Loucy (cell line): ENCODE results near the gene PTPRN2.

ENCODE experiments used
- H2AFZ ChIP-seq: fragments of 200-600 bp; sonication (generic); 2 replicates; pipeline ENCODE4 v1.6.0; 2016; ENCODE audit warnings: antibody characterized with exemption, mild to moderate bottlenecking, low read length, moderate library complexity
- H3F3A ChIP-seq: fragments of 200-600 bp; 2 replicates; pipeline ENCODE4 v1.6.0; 2016; ENCODE audit warnings: antibody characterized with exemption, low read depth, mild to moderate bottlenecking
- H3K27me3 ChIP-seq: fragments of 200-600 bp; sonication (generic); 2 replicates; pipeline ENCODE4 v1.6.1; 2014; ENCODE audit warnings: low read length, mild to moderate bottlenecking; ENCODE audit not compliant: insufficient read depth, poor library complexity, severe bottlenecking
- H3K36me3 ChIP-seq: fragments of 200-600 bp; sonication (generic); 2 replicates; pipeline ENCODE4 v1.6.1; 2016; ENCODE audit warnings: low read length; ENCODE audit not compliant: insufficient read depth
- H3K4me1 ChIP-seq: fragments of 200-600 bp; sonication (generic); 2 replicates; pipeline ENCODE4 v1.5.1; 2014; ENCODE audit warnings: low read length, mild to moderate bottlenecking; ENCODE audit not compliant: insufficient read depth, poor library complexity, severe bottlenecking
- H3K4me2 ChIP-seq: fragments of 200-600 bp; sonication (generic); 2 replicates; pipeline ENCODE4 v1.6.0; 2014; ENCODE audit warnings: antibody characterized with exemption, low read length, low read depth, mild to moderate bottlenecking; ENCODE audit not compliant: poor library complexity, severe bottlenecking
- H3K4me3 ChIP-seq: fragments of 200-600 bp; sonication (generic); 2 replicates; pipeline ENCODE4 v1.5.1; 2014; ENCODE audit warnings: low read length, mild to moderate bottlenecking, mixed read lengths; ENCODE audit not compliant: poor library complexity, severe bottlenecking
- H3K79me2 ChIP-seq: fragments of 200-600 bp; sonication (generic); 2 replicates; pipeline ENCODE4 v1.6.1; 2014; ENCODE audit warnings: low read length; ENCODE audit not compliant: insufficient read depth
- H3K9ac ChIP-seq: fragments of 200-600 bp; sonication (generic); 2 replicates; pipeline ENCODE4 v1.6.0; 2014; ENCODE audit warnings: mild to moderate bottlenecking, low read depth, low read length, moderate library complexity; ENCODE audit not compliant: poor library complexity, severe bottlenecking
- H3K9me2 ChIP-seq: fragments of 200-600 bp; sonication (generic); replicated peaks from 2 replicates; pipeline ENCODE4 v1.6.1; 2016; ENCODE audit warnings: low read depth, low read length, mixed read lengths
- H3K9me3 ChIP-seq: fragments of 200-600 bp; sonication (generic); 2 replicates; pipeline ENCODE4 v1.6.1; 2014; ENCODE audit warnings: mild to moderate bottlenecking, antibody characterized with exemption, low read length, low read depth; ENCODE audit not compliant: insufficient read depth
- H4K20me1 ChIP-seq: fragments of 200-600 bp; sonication (generic); 2 replicates; pipeline ENCODE4 v1.6.0; 2014; ENCODE audit warnings: antibody characterized with exemption, low read length, mild to moderate bottlenecking; ENCODE audit not compliant: insufficient read depth, poor library complexity, severe bottlenecking
- EZH2phosphoT487 ChIP-seq: fragments of 200-600 bp; IDR thresholded peaks from 2 replicates; pipeline ENCODE4 v1.6.1; 2018; ENCODE audit warnings: antibody characterized with exemption, mild to moderate bottlenecking, moderate library complexity, borderline replicate concordance
- TF ChIP-seq, protein P1 (sequence below): fragments of 200-600 bp; sonication (generic); conservative IDR thresholded peaks from 2 replicates; pipeline ENCODE4 v1.5.1; 2014; ENCODE audit warnings: mild to moderate bottlenecking, antibody characterized with exemption, low read length

Gene PTPRN2

DNA sequence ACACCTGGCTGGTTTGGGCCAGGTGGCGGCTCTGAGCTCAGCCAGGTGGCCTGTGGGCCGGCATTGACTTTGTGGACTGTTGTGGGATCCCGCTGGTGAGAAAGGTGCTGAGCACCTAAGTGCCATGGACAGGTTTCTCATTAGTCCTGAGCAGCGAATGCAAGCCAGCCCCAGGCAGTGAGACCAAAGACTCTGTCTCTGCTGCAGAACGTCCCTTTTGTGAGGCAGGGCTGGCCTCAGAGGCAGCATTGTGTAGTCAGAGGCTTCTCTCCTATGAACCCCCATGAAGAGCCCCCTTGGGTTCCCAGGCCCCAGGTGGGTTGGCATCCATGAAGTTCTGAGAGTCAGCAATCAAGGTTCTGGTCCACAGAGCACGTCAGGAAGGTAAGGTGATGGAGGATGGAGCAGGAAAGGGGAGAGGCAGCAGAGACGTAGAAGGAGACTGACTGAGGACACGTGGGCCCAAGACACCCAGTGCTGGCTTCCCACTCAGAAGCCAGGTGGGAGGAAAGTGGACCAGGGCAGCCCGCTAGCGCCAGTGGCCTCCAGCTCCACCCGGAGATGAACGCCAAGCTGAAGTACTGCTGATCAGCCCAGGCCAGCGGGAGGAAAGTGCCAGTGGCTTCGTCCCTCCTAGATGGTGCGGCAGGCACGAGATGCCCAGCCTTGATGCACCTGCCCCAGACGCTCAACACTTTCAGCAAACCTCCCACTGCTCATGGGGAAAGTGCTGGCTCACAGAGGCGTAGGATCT, 19.2 kb upstream of the PTPRN2 start:
- TF ChIP-seq, protein P1, sequence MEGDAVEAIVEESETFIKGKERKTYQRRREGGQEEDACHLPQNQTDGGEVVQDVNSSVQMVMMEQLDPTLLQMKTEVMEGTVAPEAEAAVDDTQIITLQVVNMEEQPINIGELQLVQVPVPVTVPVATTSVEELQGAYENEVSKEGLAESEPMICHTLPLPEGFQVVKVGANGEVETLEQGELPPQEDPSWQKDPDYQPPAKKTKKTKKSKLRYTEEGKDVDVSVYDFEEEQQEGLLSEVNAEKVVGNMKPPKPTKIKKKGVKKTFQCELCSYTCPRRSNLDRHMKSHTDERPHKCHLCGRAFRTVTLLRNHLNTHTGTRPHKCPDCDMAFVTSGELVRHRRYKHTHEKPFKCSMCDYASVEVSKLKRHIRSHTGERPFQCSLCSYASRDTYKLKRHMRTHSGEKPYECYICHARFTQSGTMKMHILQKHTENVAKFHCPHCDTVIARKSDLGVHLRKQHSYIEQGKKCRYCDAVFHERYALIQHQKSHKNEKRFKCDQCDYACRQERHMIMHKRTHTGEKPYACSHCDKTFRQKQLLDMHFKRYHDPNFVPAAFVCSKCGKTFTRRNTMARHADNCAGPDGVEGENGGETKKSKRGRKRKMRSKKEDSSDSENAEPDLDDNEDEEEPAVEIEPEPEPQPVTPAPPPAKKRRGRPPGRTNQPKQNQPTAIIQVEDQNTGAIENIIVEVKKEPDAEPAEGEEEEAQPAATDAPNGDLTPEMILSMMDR: no peak
- no peak for TF ChIP-seq EZH2phosphoT487
- Histone ChIP-seq H3K4me1 (peaks cover 14% of the 10 kb centered on the region), H2AFZ (no peak overlapping the region), H3K27me3 (no peaks in the 10 kb centered on the region), H3F3A (no peaks in the 10 kb centered on the region), H3K4me3 (no peak overlapping the region), H4K20me1 (no peaks in the 10 kb centered on the region), H3K4me2 (no peak overlapping the region), H3K36me3 (no peaks in the 10 kb centered on the region; the same call in 1 of the 2 replicates), H3K9me2 (no peaks in the 10 kb centered on the region), H3K9ac (no peak overlapping the region), H3K79me2 (no peaks in the 10 kb centered on the region), H3K9me3 (no peaks in the 10 kb centered on the region)

GRCh38 chr7:158606129-158606528, 18.5 kb upstream of the PTPRN2 start:
- no peaks in the 10 kb centered on the region for H3F3A ChIP-seq
- no peaks in the 10 kb centered on the region for H3K27me3 ChIP-seq
- H3K4me2 ChIP-seq: no peak overlapping the region
- H3K36me3 ChIP-seq: no peaks in the 10 kb centered on the region; the same call in 1 of the 2 replicates
- H3K9me2 ChIP-seq: no peaks in the 10 kb centered on the region
- peaks cover 6% of the 10 kb centered on the region for H3K4me1 ChIP-seq
- H4K20me1 ChIP-seq: no peaks in the 10 kb centered on the region
- H3K9me3 ChIP-seq: no peaks in the 10 kb centered on the region
- H3K9ac ChIP-seq: no peak overlapping the region
- TF ChIP-seq EZH2phosphoT487: no peak
- TF ChIP-seq, protein P1: no peak
- no peak overlapping the region for H2AFZ ChIP-seq
- no peak overlapping the region for H3K4me3 ChIP-seq
- no peaks in the 10 kb centered on the region for H3K79me2 ChIP-seq

DNA sequence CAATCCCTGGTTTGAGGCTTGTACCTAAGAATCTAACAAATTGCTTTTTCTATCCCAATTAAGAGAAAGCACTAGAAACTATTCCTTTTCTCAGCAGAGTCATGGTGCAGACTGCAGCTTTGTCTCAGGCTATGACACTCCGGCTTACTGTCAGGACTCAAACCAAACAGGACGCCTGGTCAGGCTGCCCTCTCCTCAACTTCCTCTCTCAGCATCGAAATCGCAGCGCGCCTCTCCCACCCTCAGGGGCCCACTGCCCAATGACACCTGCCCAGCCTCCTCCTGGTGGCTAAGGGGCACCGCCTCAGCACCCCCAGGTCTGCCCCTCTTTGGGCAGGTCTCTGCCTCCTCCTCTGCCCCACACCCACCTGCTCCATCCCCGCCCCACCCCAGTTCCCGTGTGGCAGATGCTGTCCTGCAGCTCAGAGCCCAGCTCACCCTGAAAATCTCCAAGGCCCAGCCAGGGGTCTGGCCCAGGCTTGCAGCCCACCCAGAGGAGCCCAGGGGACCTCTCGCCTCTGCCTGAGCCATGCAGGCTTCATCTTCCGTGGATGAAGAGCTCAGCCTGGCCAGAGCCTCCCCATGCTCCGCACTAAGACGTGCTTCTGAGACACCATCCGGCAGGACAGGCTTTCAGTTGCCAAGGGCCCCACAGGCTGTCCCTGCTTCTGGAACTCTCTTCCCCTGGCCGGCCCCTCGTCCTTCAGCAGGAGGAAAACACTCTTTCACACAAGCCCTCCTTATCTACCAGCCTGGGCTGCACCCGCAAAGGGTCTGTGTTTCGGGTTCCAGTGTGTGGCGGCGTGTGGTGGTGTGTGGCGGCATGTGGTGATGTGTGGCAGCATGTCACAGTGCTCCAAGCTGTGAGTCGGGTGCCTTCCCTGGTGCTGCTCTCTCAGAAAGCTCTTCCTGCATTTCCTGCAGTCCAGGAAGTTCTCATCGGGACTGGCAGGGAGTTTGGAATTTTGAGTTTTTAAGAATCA, 16.4 kb upstream of the PTPRN2 start:
- Histone ChIP-seq H3K27me3 (no peaks in the 10 kb centered on the region), H3K36me3 (no peaks in the 10 kb centered on the region; the same call in 1 of the 2 replicates), H3K4me1 (peaks cover under 1% of the 10 kb centered on the region), H4K20me1 (no peaks in the 10 kb centered on the region), H3K9ac (no peak overlapping the region), H3K4me2 (no peak overlapping the region), H3K4me3 (no peak overlapping the region), H2AFZ (no peak overlapping the region), H3K79me2 (no peaks in the 10 kb centered on the region), H3F3A (no peaks in the 10 kb centered on the region), H3K9me2 (no peaks in the 10 kb centered on the region), H3K9me3 (no peaks in the 10 kb centered on the region)
- TF ChIP-seq, protein P1: no peak
- no peak for TF ChIP-seq EZH2phosphoT487
